ENCODE results near the gene ABHD16B. TPM values are rescaled to one million over a fixed set of nuclear protein-coding genes. Genes with fewer than 3 reads are reported as not detected.
A peak's percentile ranks its signal among the peaks of the same experiment; 100 is the strongest.

ABHD16B gene
- total RNA-seq, 2 experiments from 2014 or later = not detected

DNA sequence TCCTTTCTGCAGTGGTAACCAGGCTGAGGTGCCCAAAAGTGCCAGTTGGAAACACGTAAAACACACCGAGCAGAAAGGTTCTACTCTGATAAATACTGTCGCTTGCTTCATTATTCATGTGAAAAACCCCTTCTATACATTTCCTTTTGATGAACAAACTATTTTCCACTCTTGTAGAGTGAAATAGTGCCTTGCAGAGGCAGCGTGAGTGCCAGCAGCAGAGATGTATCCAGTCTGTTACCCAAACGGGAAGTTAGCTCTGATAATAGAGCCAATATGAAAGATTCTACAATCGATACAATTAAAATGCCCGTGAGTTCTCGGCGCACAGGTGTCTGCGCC is 31.7 kb upstream of the ABHD16B start:
- H3K27ac Mint-ChIP-seq = no peak overlapping the region
- ATAC-seq = no peak

DNA sequence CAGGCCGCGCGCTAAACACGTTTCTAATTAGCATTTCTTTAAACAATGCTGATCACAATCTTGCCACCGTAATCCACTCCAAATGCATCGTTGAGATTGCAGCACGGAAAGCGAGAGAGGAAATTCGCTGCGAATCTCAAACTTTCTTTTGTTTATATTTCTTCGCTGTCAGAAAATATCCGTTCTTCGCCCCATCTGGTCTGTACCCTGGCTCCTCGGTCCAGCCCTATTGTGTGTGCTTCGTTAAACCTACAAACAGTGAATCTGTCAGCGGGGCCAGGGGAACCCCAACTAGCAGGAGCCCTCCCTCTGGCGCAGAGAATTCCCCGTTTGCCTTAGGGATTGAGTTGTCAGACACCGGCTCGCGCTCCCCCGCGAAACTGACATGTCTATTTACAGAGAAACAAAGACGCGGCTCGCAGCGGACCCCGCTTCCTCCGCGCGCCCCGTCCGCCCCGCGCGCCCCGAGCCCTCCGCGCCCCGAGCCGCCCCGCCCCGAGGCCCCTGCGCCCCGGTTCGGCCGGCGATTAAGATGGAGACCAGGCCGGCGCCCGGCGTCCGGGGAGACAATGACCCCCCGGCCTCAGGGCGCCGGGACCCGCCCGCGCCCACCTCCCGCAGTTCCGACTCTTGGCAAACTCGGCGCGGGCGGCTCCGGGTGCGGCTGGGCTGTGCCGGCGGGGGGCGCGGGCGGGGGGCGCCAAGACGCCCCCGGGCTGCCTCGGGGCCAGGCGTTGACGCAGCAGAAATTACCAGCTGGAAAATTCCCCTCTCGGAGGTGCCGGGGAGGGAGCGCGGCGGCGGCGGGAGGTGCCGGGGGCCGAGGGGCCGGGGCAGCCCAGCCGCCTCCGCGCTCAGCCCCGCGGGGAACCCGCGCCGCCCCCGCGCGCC is 31.1 kb upstream of the ABHD16B start:
- Mint-ChIP-seq H3K27me3 (peaks cover 54% of the 10 kb centered on the region), H3K36me3 (no peaks in the 10 kb centered on the region), H3K4me1 (peaks cover 9% of the 10 kb centered on the region), H3K9me3 (ENCODE audit: low read depth) (no peaks in the 10 kb centered on the region), H3K4me3 (peak overlapping the region; percentile 57), H3K27ac (no peak overlapping the region)
- CTCF ChIA-PET = no interaction called here
- DNase-seq (no peak), ATAC-seq (peak; percentile 23)

More for the DNA sequence above, 31.7 kb upstream of the ABHD16B start:
- Mint-ChIP-seq H3K36me3 (no peaks in the 10 kb centered on the region), H3K9me3 (ENCODE audit: low read depth) (no peaks in the 10 kb centered on the region), H3K4me3 (peak overlapping the region; percentile 57), H3K27me3 (peaks cover 54% of the 10 kb centered on the region), H3K4me1 (peaks cover 9% of the 10 kb centered on the region)
- DNase-seq = no peak
- CTCF ChIA-PET = no interaction called here

DNA sequence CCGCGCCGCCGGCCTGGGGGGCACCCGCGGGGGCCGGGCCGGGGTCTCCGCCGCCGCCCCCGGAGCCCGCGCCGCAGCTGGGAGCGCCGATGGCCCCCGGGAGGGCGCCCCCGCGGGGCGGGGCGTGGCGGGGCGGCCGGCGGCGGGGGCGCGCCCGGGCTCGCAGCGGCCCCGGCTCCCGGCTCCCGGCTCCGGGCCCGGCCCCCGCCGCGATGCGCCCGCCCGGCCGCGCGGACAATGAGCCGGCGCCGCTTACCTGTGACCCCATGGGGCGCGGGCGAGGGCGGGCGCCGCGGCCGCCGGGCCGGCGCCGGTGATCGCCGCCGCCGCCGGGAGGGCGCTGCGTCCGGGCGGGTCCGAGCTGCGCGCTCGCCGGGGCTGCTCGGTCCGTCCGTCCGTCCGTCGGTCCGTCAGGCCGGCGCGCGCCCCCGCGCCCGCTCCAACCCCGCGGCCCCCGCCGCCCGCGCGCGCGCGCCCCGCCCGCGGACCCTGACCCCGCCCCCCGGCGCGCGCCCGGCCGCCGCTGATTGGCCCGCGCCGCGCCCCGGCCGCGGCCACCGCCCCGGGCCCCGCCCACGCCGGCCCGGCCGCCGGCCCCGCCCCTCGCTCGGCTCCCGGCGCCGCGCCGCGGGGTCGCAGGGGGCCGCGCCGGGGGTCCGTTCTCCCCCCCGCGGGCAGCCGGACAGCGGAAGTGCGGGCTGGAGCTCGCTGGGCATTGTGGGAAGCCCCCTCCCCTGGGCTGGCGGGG is 30.3 kb upstream of the ABHD16B start, which contains the start of gene ZBTB46:
Gene ZBTB46 (minus strand): TSS at position 424 of the 748 bp plus-strand sequence. CDS start 40,507 bp downstream, outside the sequence.
- Mint-ChIP-seq H3K4me3 (peak within 1 kb of the TSS; percentile 57), H3K36me3 (no peaks in the 10 kb centered on the region)
- peak; percentile 79 for ATAC-seq

DNA sequence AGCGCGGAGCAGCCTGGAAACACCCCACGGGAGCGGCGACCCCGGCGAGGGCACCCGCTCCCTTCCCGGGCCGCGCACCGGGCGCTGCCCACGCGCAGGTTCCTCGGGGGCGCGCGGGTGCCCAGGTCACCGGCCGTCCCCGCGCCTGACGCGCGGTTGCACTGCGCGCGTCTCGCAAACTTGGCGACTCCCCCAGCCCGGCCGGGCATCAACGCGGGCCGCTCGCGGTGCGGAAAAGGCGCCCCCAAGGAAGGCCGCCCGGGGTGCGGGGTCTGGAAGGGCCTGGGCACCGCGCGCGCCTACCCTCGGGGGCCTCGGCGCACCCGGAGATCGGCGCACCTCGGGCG is 29.7 kb upstream of the ABHD16B start:
- Mint-ChIP-seq H3K36me3 (no peaks in the 10 kb centered on the region), H3K27ac (no peak overlapping the region), H3K4me3 (no peak overlapping the region), H3K27me3 (peaks cover 41% of the 10 kb centered on the region), H3K4me1 (peaks cover 9% of the 10 kb centered on the region), H3K9me3 (ENCODE audit: low read depth) (no peaks in the 10 kb centered on the region)
- DNase-seq (no peak), ATAC-seq (peak; percentile 18)
- CTCF ChIA-PET = no interaction called here

More for the DNA sequence above, 30.3 kb upstream of the ABHD16B start, which contains the start of gene ZBTB46:
- CTCF ChIA-PET = no interaction called here
- Mint-ChIP-seq H3K4me1 (peaks cover 9% of the 10 kb centered on the region), H3K27ac (no peak within 1 kb of the TSS), H3K9me3 (ENCODE audit: low read depth) (no peaks in the 10 kb centered on the region), H3K27me3 (peaks cover 47% of the 10 kb centered on the region)
- DNase-seq = no peak

DNA sequence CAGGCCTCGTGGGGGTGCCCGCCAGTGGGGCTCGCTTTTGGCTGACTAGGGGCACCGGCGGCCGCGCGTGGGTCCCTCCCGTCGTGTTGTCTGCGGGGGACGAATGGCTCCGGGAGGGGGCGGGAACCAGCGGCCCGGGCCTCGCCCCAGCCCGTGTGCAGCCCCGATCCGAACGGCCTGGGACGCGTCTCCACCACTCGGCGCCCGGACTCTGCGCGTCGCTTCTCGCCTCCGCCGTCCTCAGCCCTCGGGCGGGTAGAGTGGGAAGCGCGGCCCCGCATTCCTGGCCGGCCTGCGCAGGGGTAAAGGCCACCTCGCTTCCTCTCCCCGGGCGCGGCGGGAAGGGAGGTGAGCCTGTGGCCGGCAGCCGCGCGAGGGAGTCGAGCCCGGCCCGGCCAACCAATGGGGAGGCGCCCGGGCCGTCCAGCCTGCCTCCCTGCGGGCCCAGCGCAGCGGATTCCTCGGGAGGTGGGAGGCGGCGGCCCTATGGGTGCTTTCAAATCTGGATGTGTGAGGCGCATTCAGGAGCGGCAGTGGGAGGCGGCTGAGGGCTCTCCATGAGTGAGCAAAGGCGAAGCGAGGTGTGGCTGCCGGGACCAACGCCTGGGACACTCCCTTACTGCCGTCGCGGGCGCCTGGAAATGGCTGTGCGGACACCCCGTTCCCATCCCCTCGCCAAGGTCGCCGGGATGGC is 29.2 kb upstream of the ABHD16B start:
- ATAC-seq (peak; percentile 4), DNase-seq (no peak)
- peaks cover 36% of the 10 kb centered on the region for H3K27me3 Mint-ChIP-seq
- H3K4me3 Mint-ChIP-seq = no peak overlapping the region
- H3K36me3 Mint-ChIP-seq = no peaks in the 10 kb centered on the region
- peaks cover 9% of the 10 kb centered on the region for H3K4me1 Mint-ChIP-seq
- no peaks in the 10 kb centered on the region for H3K9me3 Mint-ChIP-seq (ENCODE audit: low read depth)
- CTCF ChIA-PET = no interaction called here
- no peak overlapping the region for H3K27ac Mint-ChIP-seq

DNA sequence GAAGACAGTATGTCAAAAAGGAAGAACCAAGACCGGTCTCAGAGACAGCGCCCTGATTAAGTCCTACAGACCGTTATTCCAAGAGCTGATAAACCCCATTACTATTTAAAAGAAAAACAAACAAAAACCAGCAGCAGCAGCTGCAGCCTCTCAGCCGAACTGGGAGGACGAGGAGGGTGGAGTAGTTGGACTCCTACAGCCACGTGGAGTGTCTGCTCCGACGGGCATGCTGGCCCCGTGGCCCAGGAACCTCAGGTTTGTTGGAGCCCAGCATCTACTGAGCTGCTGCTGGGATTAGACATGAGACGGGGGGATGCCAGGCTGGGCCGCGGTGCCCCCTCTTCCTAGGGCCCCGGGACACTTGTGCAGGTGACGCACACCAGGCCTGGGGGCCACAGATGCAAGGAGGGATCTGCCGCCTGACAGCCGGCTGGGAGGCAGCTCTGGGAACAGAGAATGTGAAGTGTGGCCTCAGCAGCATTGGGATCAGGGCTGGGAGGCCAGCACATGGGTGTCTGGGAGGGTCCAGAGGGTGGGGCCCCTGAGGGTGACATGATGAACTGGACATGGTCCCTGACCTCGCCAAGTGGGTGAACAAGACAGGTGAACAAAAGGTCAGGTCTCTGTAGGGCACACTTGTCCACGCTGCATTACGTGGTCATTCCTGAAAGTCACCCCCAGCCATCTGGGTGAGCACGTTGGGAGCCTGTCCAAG is 27.4 kb upstream of the ABHD16B start:
- Mint-ChIP-seq H3K4me3 (no peak overlapping the region), H3K27me3 (peaks cover 29% of the 10 kb centered on the region), H3K4me1 (peaks cover 9% of the 10 kb centered on the region), H3K27ac (no peak overlapping the region), H3K9me3 (ENCODE audit: low read depth) (no peaks in the 10 kb centered on the region), H3K36me3 (no peaks in the 10 kb centered on the region)
- ATAC-seq = no peak
- CTCF ChIA-PET = no interaction called here
- DNase-seq = no peak

DNA sequence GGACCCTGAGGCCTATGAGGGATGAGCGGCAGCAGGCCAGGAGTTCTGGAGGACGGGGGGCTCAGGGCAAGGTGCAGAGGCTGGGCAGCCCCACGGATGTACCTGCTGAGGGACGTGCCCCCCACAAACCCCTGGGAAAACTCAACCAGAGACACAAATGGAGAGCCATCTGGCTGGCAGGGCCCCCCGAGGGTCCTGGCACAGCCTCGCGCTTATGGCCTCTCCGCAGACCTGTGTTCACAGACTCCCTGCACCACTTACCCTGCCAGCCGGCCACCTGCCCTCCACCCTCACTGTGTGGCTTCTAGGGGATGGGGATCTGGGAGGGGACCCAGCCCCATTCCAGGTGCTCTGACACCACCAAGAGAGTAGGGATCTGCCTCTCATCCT is 26.8 kb upstream of the ABHD16B start:
- no peaks in the 10 kb centered on the region for H3K36me3 Mint-ChIP-seq

DNA sequence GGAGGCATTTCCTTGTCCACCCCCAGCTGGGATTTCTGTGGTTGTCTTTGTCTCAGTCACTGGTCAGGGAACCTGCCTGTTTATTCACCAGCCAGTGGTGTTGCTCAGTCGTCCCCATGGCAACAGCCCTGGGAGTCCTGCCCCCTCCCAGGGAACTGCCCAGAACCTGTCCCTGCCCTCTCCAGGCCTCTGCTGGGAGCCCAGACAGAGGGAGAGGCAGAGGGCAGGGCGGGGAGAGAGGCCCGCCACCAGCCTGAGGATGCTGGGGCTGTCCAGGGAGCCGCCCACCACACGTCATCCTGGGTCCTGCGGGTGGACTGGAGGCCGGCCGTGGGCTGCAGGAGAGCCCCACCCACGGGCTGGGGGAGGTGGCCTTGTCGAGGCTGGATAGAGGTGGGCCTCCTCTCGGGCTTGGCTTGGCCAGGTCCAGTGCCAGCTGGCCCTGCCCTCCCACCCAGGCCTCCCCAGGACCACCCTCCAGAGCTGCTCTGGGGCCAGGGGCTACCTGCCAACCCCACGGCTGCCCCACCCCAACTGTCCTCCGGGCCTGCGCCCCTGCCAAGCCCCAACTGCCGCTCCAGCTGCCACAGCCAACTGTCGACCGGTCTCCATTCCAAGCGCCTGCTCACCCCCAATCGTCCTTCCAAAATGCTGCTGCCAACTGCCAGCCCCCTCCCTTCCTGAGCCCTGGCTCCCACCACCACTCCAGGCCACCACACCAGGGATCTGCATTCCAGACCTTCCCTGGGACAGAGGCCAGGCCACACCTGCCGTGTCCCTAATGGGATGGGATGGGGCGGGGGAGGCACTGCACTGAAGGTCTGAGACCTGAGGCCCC is 26.1 kb upstream of the ABHD16B start:
- Mint-ChIP-seq H3K9me3 (ENCODE audit: low read depth) (no peaks in the 10 kb centered on the region), H3K27me3 (peaks cover 21% of the 10 kb centered on the region), H3K27ac (no peak overlapping the region), H3K4me1 (no peaks in the 10 kb centered on the region), H3K4me3 (no peak overlapping the region), H3K36me3 (no peaks in the 10 kb centered on the region)
- ATAC-seq (no peak), DNase-seq (no peak)
- CTCF ChIA-PET = no interaction called here

More for the DNA sequence above, 26.8 kb upstream of the ABHD16B start:
- CTCF ChIA-PET = no interaction called here
- Mint-ChIP-seq H3K27ac (no peak overlapping the region), H3K9me3 (ENCODE audit: low read depth) (no peaks in the 10 kb centered on the region), H3K27me3 (peaks cover 23% of the 10 kb centered on the region), H3K4me1 (peaks cover 7% of the 10 kb centered on the region), H3K4me3 (no peak overlapping the region)
- ATAC-seq (no peak), DNase-seq (no peak)

DNA sequence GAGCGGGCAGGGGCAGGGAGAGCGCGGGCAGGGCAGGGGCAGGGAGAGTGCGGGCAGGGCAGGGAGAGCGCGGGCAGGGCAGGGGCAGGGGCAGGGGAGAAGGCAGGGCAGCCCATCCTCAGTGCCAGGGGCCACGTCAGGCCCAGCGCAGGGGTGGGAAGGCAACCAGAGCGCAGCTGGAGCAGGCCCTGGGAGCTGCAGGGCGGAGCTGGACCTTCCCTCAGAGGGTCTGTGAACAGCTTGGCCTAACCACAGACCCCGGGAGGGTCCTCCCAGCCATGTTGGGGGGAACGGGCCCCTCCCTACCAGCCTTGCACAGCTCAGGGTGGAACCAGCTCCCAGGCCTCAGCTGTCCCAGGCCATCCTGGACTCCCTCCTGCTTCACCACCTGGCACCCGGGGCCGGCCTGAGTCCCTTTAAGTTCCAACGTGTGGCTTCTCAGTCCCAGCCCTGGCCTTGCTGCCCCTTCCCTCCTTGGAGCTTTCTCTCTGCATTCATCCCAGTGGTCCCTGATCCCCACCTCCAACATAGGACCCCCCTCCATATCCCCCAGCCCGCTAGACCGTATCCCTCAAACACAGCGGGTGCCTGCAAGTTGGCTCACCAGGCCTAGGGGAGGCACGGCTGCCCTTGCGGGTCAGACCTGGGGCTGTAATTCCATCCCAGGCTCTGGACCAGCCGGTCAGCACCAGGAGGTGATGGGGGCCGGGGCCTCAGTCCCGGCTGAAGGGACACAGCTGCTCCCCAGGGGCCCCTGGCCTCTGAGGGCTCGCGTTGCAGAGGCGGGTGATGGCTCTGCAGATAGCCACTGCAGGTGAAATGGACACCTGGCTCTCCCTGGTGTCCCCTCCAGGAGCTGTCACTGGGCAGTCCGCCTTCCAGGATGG is 24.6 kb upstream of the ABHD16B start:
- H3K4me1 Mint-ChIP-seq = no peaks in the 10 kb centered on the region
- no peak overlapping the region for H3K4me3 Mint-ChIP-seq
- no peaks in the 10 kb centered on the region for H3K36me3 Mint-ChIP-seq
- H3K27ac Mint-ChIP-seq = no peak overlapping the region
- DNase-seq = no peak
- ATAC-seq = no peak
- no peaks in the 10 kb centered on the region for H3K9me3 Mint-ChIP-seq (ENCODE audit: low read depth)
- H3K27me3 Mint-ChIP-seq = peaks cover 23% of the 10 kb centered on the region
- CTCF ChIA-PET = no interaction called here

DNA sequence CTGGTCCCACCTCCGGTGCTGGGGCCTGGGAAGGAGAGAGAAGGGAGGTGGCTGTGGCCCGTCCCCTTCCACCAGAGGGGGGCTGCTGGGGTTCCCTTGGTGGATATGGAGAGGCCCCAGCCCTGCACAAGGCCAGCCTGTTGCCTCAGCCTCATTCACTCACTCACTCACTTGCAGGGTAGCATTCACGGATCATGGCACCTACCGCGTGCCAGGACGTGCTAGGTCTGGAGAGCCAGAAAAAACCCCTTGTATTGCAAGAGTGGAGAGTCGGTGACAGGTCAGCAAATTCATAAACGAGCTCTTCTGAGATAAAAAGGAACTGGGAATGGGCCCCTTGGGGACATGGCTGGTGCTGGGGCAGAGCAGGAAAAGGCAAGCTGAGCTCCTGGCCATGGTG is 23.8 kb upstream of the ABHD16B start:
- DNase-seq = no peak
- peaks cover 21% of the 10 kb centered on the region for H3K27me3 Mint-ChIP-seq
- H3K4me1 Mint-ChIP-seq = peaks cover 2% of the 10 kb centered on the region
- ATAC-seq = no peak
- no peak overlapping the region for H3K4me3 Mint-ChIP-seq
- H3K9me3 Mint-ChIP-seq (ENCODE audit: low read depth) = no peaks in the 10 kb centered on the region
- CTCF ChIA-PET = no interaction called here
- no peaks in the 10 kb centered on the region for H3K36me3 Mint-ChIP-seq
- H3K27ac Mint-ChIP-seq = no peak overlapping the region

DNA sequence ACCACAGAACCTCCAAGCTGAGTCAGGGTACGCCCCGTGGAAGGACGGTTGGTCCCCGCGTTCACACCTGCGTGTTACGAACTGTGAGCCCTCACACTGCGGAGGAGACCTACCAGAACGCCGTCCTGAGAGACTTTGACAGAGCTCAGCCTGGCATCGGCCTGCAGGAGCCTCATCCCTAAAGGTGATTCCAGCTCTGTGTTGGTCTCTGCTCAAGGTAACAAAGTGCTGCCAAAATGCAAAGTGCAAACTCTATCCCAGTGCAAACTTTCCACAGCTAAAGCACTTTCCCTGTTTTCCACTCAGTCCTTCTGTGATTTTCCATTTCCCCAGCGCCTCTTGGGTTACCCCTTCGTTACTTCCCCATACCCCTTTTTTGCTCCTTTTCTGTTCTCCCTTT is 21.7 kb upstream of the ABHD16B start:
- no peak overlapping the region for H3K27ac Mint-ChIP-seq

DNA sequence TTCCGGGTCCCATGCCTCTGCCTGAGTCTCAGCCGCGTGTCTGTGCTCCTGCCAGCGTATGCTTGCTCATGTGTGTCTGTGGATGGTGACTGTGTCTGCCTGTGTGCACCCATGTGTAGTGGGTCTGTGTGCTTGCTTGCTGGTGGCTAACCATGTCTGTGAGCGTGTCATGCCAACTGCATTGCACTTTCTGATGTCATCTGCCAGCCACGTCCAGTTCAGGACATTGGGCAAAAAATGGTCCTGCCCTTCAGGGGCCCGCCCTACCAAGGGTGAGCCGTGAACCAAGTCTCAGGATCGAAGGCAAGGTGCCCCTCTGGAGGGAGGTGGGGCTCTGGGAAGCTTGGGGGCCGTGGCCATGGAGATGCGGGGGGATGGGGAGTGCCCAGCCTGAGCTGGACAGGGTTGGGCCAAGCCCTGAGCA is 20.9 kb upstream of the ABHD16B start:
- Mint-ChIP-seq H3K27ac (no peak overlapping the region), H3K4me3 (no peak overlapping the region), H3K27me3 (peaks cover 39% of the 10 kb centered on the region), H3K9me3 (ENCODE audit: low read depth) (no peaks in the 10 kb centered on the region), H3K36me3 (no peaks in the 10 kb centered on the region), H3K4me1 (peaks cover 6% of the 10 kb centered on the region)
- ATAC-seq (no peak), DNase-seq (no peak)
- CTCF ChIA-PET = interaction anchor here (0.7 kb wide), 1 partner anchor 11 kb away, joined by 3 read pairs; no protein-coding TSS in a partner anchor

More for the DNA sequence above, 21.7 kb upstream of the ABHD16B start:
- Mint-ChIP-seq H3K27me3 (peaks cover 31% of the 10 kb centered on the region), H3K4me1 (peaks cover 3% of the 10 kb centered on the region), H3K4me3 (no peak overlapping the region), H3K36me3 (no peaks in the 10 kb centered on the region), H3K9me3 (ENCODE audit: low read depth) (no peaks in the 10 kb centered on the region)
- CTCF ChIA-PET = interaction anchor here (0.7 kb wide), 1 partner anchor 12 kb away, joined by 3 read pairs; no protein-coding TSS in a partner anchor
- no peak for DNase-seq
- ATAC-seq = no peak

Measured in activated CD8-positive, alpha-beta memory T cell treated with anti-CD3 and anti-CD28 coated beads, Interleukin-2, amount 10 ng/mL, durations not matched to agents 7 days and 5 days (primary cell).